Activated CD8-positive, alpha-beta memory T cell treated with anti-CD3 and anti-CD28 coated beads, Interleukin-2, amount 10 ng/mL, durations not matched to agents 7 days and 5 days (primary cell): Measurements from ENCODE around the gene CCDC30. TPM values are rescaled to one million over a fixed set of nuclear protein-coding genes. Genes with fewer than 3 reads are reported as not detected.

Experiments
- ATAC-seq: fragments of 150-1000 bp; cut with Tn5 transposase; one replicate; pipeline ENCODE4 v1.10.0; 2021; ENCODE audit warnings: moderate library complexity
- CTCF ChIA-PET: fragments of 350-600 bp; sonication (Branson Sonifier 250); formaldehyde crosslinking; loops from one replicate; lab custom pipeline; 2021; ENCODE audit warnings: antibody characterized with exemption; lab: Charles Lee
- DNase-seq: peaks from one replicate; pipeline ENCODE4 v3.0.0-alpha.2; 2020
- H3K27ac Mint-ChIP-seq: one replicate; pipeline ENCODE4 v1.8.0; 2021; ENCODE audit warnings: mild to moderate bottlenecking, mixed read lengths
- H3K27me3 Mint-ChIP-seq: one replicate; pipeline ENCODE4 v1.8.0; 2021; ENCODE audit warnings: mixed read lengths
- H3K36me3 Mint-ChIP-seq: one replicate; pipeline ENCODE4 v1.8.0; 2021; ENCODE audit warnings: mild to moderate bottlenecking, mixed read lengths
- H3K4me1 Mint-ChIP-seq: one replicate; pipeline ENCODE4 v1.8.0; 2021; ENCODE audit warnings: mixed read lengths
- H3K4me3 Mint-ChIP-seq: one replicate; pipeline ENCODE4 v1.8.0; 2021; ENCODE audit warnings: mild to moderate bottlenecking, moderate library complexity, mixed read lengths
- H3K9me3 Mint-ChIP-seq: one replicate; pipeline ENCODE4 v1.8.0; 2022; ENCODE audit warnings: low read depth, mixed read lengths
- total RNA-seq, 2 experiments: library from RNA; stranded (reverse); gene quantifications; one replicate each; pipeline ENCODE4 v1.2.3, GENCODE V29; 2021

CCDC30 gene
- total RNA-seq, 2 experiments from 2014 or later: 1.5 to 2.9 TPM

GRCh38 chr1:42430286-42431135 is 32.6 kb upstream of the CCDC30 start:
- no peaks in the 10 kb centered on the region for H3K27me3 Mint-ChIP-seq

GRCh38 chr1:42431514-42431913 is 31.6 kb upstream of the CCDC30 start:
- no peaks in the 10 kb centered on the region for H3K9me3 Mint-ChIP-seq
- CTCF ChIA-PET: no interaction called here
- no peak overlapping the region for H3K4me3 Mint-ChIP-seq

More at GRCh38 chr1:42430286-42431135, 32.6 kb upstream of the CCDC30 start:
- Mint-ChIP-seq H3K4me1 (no peaks in the 10 kb centered on the region), H3K4me3 (no peak overlapping the region), H3K9me3 (no peaks in the 10 kb centered on the region), H3K27ac (no peak overlapping the region), H3K36me3 (no peaks in the 10 kb centered on the region)
- no peak for ATAC-seq
- CTCF ChIA-PET: no interaction called here
- DNase-seq: no peak

GRCh38 chr1:42432714-42433113 is 30.4 kb upstream of the CCDC30 start:
- no peak overlapping the region for H3K27ac Mint-ChIP-seq
- H3K27me3 Mint-ChIP-seq: no peaks in the 10 kb centered on the region
- no peak overlapping the region for H3K4me3 Mint-ChIP-seq
- ATAC-seq (no peak), DNase-seq (no peak)
- H3K4me1 Mint-ChIP-seq: peaks cover 2% of the 10 kb centered on the region
- no peaks in the 10 kb centered on the region for H3K36me3 Mint-ChIP-seq
- no peaks in the 10 kb centered on the region for H3K9me3 Mint-ChIP-seq
- CTCF ChIA-PET: no interaction called here

More at GRCh38 chr1:42431514-42431913, 31.6 kb upstream of the CCDC30 start:
- ATAC-seq: no peak
- H3K27ac Mint-ChIP-seq: no peak overlapping the region
- no peaks in the 10 kb centered on the region for H3K36me3 Mint-ChIP-seq
- H3K4me1 Mint-ChIP-seq: no peaks in the 10 kb centered on the region
- no peak for DNase-seq
- no peaks in the 10 kb centered on the region for H3K27me3 Mint-ChIP-seq

GRCh38 chr1:42433369-42433768 is 29.7 kb upstream of the CCDC30 start:
- H3K36me3 Mint-ChIP-seq: no peaks in the 10 kb centered on the region
- H3K27me3 Mint-ChIP-seq: peaks cover 4% of the 10 kb centered on the region
- H3K4me1 Mint-ChIP-seq: peaks cover 2% of the 10 kb centered on the region
- CTCF ChIA-PET: interaction anchor here (1.2 kb wide), 2 partner anchors 11 to 260 kb away, joined by 3 read pairs; no protein-coding TSS in a partner anchor
- no peak overlapping the region for H3K27ac Mint-ChIP-seq
- H3K9me3 Mint-ChIP-seq: no peaks in the 10 kb centered on the region
- DNase-seq: no peak
- H3K4me3 Mint-ChIP-seq: no peak overlapping the region
- ATAC-seq: no peak

GRCh38 chr1:42434340-42434739 is 28.7 kb upstream of the CCDC30 start:
- DNase-seq (no peak), ATAC-seq (no peak)
- Mint-ChIP-seq H3K4me3 (no peak overlapping the region), H3K27me3 (peaks cover 4% of the 10 kb centered on the region), H3K9me3 (no peaks in the 10 kb centered on the region), H3K36me3 (no peaks in the 10 kb centered on the region), H3K27ac (no peak overlapping the region), H3K4me1 (peaks cover 2% of the 10 kb centered on the region)
- CTCF ChIA-PET: interaction anchor here (1.2 kb wide), 2 partner anchors 12 to 261 kb away, joined by 3 read pairs; no protein-coding TSS in a partner anchor

- H3K36me3 Mint-ChIP-seq: no peaks in the 10 kb centered on the region
- CTCF ChIA-PET: no interaction called here
- DNase-seq (no peak), ATAC-seq (no peak)
- H3K27ac Mint-ChIP-seq: no peak overlapping the region
- H3K4me1 Mint-ChIP-seq: peaks cover 2% of the 10 kb centered on the region
- no peak overlapping the region for H3K4me3 Mint-ChIP-seq
- no peaks in the 10 kb centered on the region for H3K9me3 Mint-ChIP-seq
- peaks cover 4% of the 10 kb centered on the region for H3K27me3 Mint-ChIP-seq
Observed at GRCh38 chr1:42439940-42440339, 23.1 kb upstream of the CCDC30 start.

DNA sequence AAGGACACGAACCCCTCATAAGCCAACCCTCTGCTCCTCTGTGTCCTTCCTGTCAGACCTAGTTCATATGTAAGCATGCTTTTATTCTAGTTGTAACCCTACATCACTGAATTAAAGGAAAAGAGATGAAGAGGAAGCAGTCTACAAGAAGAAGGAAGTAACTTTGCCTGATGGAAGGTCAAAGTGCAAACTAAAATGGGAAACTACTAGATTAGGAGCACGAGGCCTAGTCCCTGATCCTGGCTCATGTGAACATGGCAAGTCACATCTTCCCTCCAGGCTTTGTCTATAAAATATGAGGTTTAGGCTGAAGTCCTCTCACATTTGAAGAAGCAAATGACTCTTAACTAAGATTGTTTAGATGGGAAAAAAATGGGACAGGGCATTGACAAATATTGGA is 20.4 kb upstream of the CCDC30 start:
- Mint-ChIP-seq H3K27ac (no peak overlapping the region), H3K4me3 (no peak overlapping the region), H3K4me1 (no peaks in the 10 kb centered on the region), H3K27me3 (peaks cover 4% of the 10 kb centered on the region), H3K36me3 (no peaks in the 10 kb centered on the region), H3K9me3 (no peaks in the 10 kb centered on the region)
- ATAC-seq: no peak
- CTCF ChIA-PET: no interaction called here
- DNase-seq: no peak

DNA sequence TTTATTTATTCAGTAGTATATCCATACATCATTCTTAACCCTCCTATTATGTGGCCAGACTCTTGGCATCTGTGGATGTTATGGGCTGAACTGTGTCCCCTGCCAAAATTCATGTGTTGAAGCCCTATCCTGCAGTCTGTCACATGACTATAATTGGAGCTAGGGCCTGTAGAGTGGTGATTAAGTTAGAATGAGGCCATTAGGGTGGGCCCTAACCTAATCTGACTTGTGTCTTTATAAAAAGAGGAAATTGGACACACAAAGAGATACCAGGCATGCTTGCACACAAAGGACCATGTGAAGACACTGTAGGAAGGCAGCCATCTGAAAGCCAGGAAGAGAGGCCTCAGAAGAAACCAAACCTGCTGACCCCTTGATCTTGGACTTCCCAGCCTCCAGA is 13.8 kb upstream of the CCDC30 start:
- H3K9me3 Mint-ChIP-seq: no peaks in the 10 kb centered on the region

DNA sequence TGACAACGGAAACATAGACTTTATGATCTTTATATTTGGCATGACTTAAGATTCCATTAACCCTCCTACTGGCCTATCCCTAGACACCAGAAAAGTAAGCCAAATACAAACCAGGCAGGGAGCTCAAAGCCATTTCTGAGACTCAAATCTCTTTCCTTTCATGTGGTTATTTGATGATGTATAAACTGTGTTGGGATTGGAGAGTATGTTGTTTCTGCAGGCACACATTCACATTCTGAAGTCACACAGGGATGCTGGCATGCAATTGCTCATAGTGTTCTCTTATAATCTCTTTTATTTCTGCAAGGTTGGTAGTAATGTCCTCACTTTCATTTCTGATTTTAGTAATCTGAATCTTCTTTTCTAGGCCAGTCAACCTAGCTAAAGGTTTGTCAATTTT is 13.0 kb upstream of the CCDC30 start:
- Mint-ChIP-seq H3K27ac (no peak overlapping the region), H3K36me3 (no peaks in the 10 kb centered on the region)

More for the DNA sequence above, 13.8 kb upstream of the CCDC30 start:
- no peaks in the 10 kb centered on the region for H3K36me3 Mint-ChIP-seq
- no peaks in the 10 kb centered on the region for H3K27me3 Mint-ChIP-seq
- CTCF ChIA-PET: interaction anchor here (1.3 kb wide), 1 partner anchor 624 kb away, joined by 3 read pairs; no protein-coding TSS in a partner anchor
- DNase-seq (no peak), ATAC-seq (no peak)
- no peak overlapping the region for H3K27ac Mint-ChIP-seq
- H3K4me1 Mint-ChIP-seq: peaks cover 6% of the 10 kb centered on the region
- no peak overlapping the region for H3K4me3 Mint-ChIP-seq

GRCh38 chr1:42453386-42453785 is 9.7 kb upstream of the CCDC30 start:
- peaks cover 30% of the 10 kb centered on the region for H3K4me1 Mint-ChIP-seq
- H3K9me3 Mint-ChIP-seq: no peaks in the 10 kb centered on the region
- no peaks in the 10 kb centered on the region for H3K27me3 Mint-ChIP-seq
- H3K36me3 Mint-ChIP-seq: peaks cover 10% of the 10 kb centered on the region
- no peak overlapping the region for H3K4me3 Mint-ChIP-seq
- DNase-seq (no peak), ATAC-seq (no peak)
- CTCF ChIA-PET: no interaction called here
- no peak overlapping the region for H3K27ac Mint-ChIP-seq

More for the DNA sequence above, 13.0 kb upstream of the CCDC30 start:
- DNase-seq (no peak), ATAC-seq (no peak)
- CTCF ChIA-PET: interaction anchor here (0.7 to 1.3 kb wide), 2 partner anchors 19 to 624 kb away, joined by 3 read pairs; no protein-coding TSS in a partner anchor
- peaks cover 10% of the 10 kb centered on the region for H3K4me1 Mint-ChIP-seq
- H3K4me3 Mint-ChIP-seq: no peak overlapping the region
- no peaks in the 10 kb centered on the region for H3K27me3 Mint-ChIP-seq
- H3K9me3 Mint-ChIP-seq: no peaks in the 10 kb centered on the region

DNA sequence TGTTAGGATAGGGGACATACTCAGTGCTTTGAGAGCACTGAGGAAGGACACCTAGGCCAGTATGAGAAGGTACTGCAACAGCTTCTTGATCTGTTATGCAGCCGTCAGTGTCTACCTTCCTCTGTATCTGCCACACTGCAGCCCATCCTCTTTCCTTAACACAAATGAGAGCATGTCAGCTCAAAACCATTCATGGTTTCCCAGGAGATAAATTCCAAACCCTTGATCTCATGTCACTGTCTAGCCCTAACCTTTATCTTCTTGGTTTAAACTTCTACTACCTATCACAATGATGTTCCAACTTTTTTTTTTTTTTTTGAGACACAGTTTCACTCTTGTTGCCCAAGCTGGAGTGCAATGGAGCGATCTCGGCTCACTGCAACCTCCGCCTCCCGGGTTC is 8.7 kb upstream of the CCDC30 start:
- peaks cover 31% of the 10 kb centered on the region for H3K4me1 Mint-ChIP-seq
- no peak overlapping the region for H3K27ac Mint-ChIP-seq
- H3K9me3 Mint-ChIP-seq: no peaks in the 10 kb centered on the region
- H3K36me3 Mint-ChIP-seq: peaks cover 17% of the 10 kb centered on the region
- H3K4me3 Mint-ChIP-seq: peak overlapping the region; percentile 2
- H3K27me3 Mint-ChIP-seq: no peaks in the 10 kb centered on the region
- DNase-seq: no peak
- CTCF ChIA-PET: no interaction called here
- no peak for ATAC-seq

- peaks cover 32% of the 10 kb centered on the region for H3K4me1 Mint-ChIP-seq
- peak within 1 kb of the TSS; percentile 92 for H3K27ac Mint-ChIP-seq
- peak within 1 kb of the TSS; percentile 79 for H3K4me3 Mint-ChIP-seq
- CTCF ChIA-PET: interaction anchor here (1.2 kb wide), 1 partner anchor 282 kb away, joined by 3 read pairs; no protein-coding TSS in a partner anchor
- ATAC-seq (peak; percentile 93), DNase-seq (peak; percentile 93)
- H3K9me3 Mint-ChIP-seq: no peaks in the 10 kb centered on the region
- peaks cover 33% of the 10 kb centered on the region for H3K36me3 Mint-ChIP-seq
- no peaks in the 10 kb centered on the region for H3K27me3 Mint-ChIP-seq
Observed at GRCh38 chr1:42456010-42456753, 6.9 kb upstream of the CCDC30 start, which contains the start of the genes PPCS and ZMYND12. TSS of gene PPCS (plus strand) at chr1:42456543. CDS start at chr1:42456566, 23 bp downstream. TSS of gene ZMYND12 (minus strand) at chr1:42456022. CDS start at chr1:42455997, 25 bp downstream.

DNA sequence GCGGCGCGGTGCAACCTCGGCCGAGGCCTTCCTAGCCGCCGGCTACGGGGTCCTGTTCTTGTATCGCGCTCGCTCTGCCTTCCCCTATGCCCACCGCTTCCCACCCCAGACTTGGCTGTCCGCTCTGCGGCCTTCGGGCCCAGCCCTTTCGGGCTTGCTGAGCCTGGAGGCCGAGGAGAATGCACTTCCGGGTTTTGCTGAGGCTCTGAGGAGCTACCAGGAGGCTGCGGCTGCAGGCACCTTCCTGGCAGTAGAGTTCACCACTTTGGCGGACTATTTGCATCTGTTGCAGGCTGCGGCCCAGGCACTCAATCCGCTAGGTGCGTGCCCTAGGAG is 6.4 kb upstream of the CCDC30 start:
- DNase-seq (peak; percentile 83), ATAC-seq (peak; percentile 81)
- H3K27me3 Mint-ChIP-seq: no peaks in the 10 kb centered on the region
- H3K4me3 Mint-ChIP-seq: peak overlapping the region; percentile 79
- H3K9me3 Mint-ChIP-seq: no peaks in the 10 kb centered on the region
- CTCF ChIA-PET: interaction anchor here (1.2 to 1.3 kb wide), 2 partner anchors 9 to 283 kb away, joined by 3 to 6 read pairs; no protein-coding TSS in a partner anchor
- H3K27ac Mint-ChIP-seq: peak overlapping the region; percentile 92
- H3K4me1 Mint-ChIP-seq: peaks cover 34% of the 10 kb centered on the region
- peaks cover 33% of the 10 kb centered on the region for H3K36me3 Mint-ChIP-seq
